Forelimb muscle (tissue), 1 donor: Measurements from ENCODE around the gene MYOM1. TPM values are rescaled to one million over a fixed set of nuclear protein-coding genes. Genes with fewer than 3 reads are reported as not detected.
"Not testable (repeated sequence)": the region's sequence is repeated elsewhere in the genome, so short reads cannot be mapped to it uniquely, and the experiment has no call there.

Experiments
- DNase-seq: peaks from one replicate; pipeline ENCODE4 v3.0.0-alpha.2; 2013; ENCODE audit warnings: low read depth
- polyA plus RNA-seq: library from polyadenylated mRNA; unstranded; fragments of 120-200 nt; gene quantifications from one replicate; pipeline ENCODE4 v1.2.1, GENCODE V29; 2013; ENCODE audit not compliant: insufficient read length

MYOM1 gene
- polyA plus RNA-seq, 1 donor: 731 TPM

- DNase-seq: no peak
These were observed 161.2 kb downstream of the MYOM1 start for GRCh38 chr18:3058328-3059191.

- DNase-seq: no peak
These were observed 162.2 kb downstream of the MYOM1 start for GRCh38 chr18:3057526-3057925.

- no peak for DNase-seq
These were observed 163.5 kb downstream of the MYOM1 start for GRCh38 chr18:3056311-3056710.

- DNase-seq: no peak
These were observed 164.0 kb downstream of the MYOM1 start for GRCh38 chr18:3055816-3056215.

GRCh38 chr18:3055186-3055728 is 164.5 kb downstream of the MYOM1 start:
- no peak for DNase-seq

- DNase-seq: no peak
These were observed 165.0 kb downstream of the MYOM1 start for GRCh38 chr18:3054780-3055179.

- no peak for DNase-seq
These were observed 165.6 kb downstream of the MYOM1 start for GRCh38 chr18:3054214-3054613.

- no peak for DNase-seq
These were observed 166.7 kb downstream of the MYOM1 start for GRCh38 chr18:3053081-3053480.

- no peak for DNase-seq
These were observed 167.4 kb downstream of the MYOM1 start for GRCh38 chr18:3052411-3052758.

GRCh38 chr18:3051718-3052410 is 167.9 kb downstream of the MYOM1 start:
- no peak for DNase-seq

GRCh38 chr18:3049897-3050454 is 169.8 kb downstream of the MYOM1 start:
- not testable (repeated sequence) for DNase-seq

GRCh38 chr18:3048820-3049349 is 170.9 kb downstream of the MYOM1 start:
- DNase-seq: no peak

- DNase-seq: no peak
These were observed 171.6 kb downstream of the MYOM1 start for GRCh38 chr18:3048121-3048520.

- DNase-seq: no peak
These were observed 173.5 kb downstream of the MYOM1 start for GRCh38 chr18:3046216-3046808.

GRCh38 chr18:3044931-3045698 is 174.7 kb downstream of the MYOM1 start:
- no peak for DNase-seq

GRCh38 chr18:3042379-3042778 is 177.4 kb downstream of the MYOM1 start:
- no peak for DNase-seq

- DNase-seq: no peak
These were observed 177.9 kb downstream of the MYOM1 start for GRCh38 chr18:3041843-3042242.

- no peak for DNase-seq
These were observed 178.9 kb downstream of the MYOM1 start for GRCh38 chr18:3040881-3041280.

- no peak for DNase-seq
These were observed 179.6 kb downstream of the MYOM1 start for GRCh38 chr18:3040173-3040572.

GRCh38 chr18:3037423-3037915 is 182.3 kb downstream of the MYOM1 start:
- no peak for DNase-seq

GRCh38 chr18:3036108-3036507 is 183.7 kb downstream of the MYOM1 start:
- no peak for DNase-seq
